SIG-M5 treated with dmso at 0.1 percent for 504 hours (cell line): ENCODE data around the gene FAAP100.

Experiments
- DNase-seq: peaks from one replicate; lab custom pipeline; 2025; ENCODE audit not compliant: unreplicated experiment; lab: John Stamatoyannopoulos, UW

Gene FAAP100

GRCh38 chr17:81526662-81527571 is 25.2 kb downstream of the FAAP100 start:
- no peak for DNase-seq

DNA sequence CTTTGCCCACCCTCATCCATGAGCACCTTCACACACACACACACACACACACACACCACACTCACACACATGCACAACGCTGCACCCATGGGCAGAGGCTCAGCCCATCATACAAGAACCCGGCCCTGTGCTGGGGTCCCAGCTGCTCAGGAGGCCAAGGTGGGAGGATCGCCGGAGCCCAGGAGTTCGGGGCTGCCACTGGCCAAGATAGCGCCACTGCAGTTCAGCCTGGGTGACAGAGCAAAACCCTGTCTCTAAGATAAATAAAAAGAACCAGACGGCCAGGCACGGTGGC is 27.3 kb downstream of the FAAP100 start:
- no peak for DNase-seq

- no peak for DNase-seq
Measured at GRCh38 chr17:81524039-81524864, 27.9 kb downstream of the FAAP100 start.

- no peak for DNase-seq
Measured at GRCh38 chr17:81523402-81524038, 28.6 kb downstream of the FAAP100 start.

GRCh38 chr17:81522491-81523401 is 29.4 kb downstream of the FAAP100 start:
- DNase-seq, result peak; percentile 39

DNA sequence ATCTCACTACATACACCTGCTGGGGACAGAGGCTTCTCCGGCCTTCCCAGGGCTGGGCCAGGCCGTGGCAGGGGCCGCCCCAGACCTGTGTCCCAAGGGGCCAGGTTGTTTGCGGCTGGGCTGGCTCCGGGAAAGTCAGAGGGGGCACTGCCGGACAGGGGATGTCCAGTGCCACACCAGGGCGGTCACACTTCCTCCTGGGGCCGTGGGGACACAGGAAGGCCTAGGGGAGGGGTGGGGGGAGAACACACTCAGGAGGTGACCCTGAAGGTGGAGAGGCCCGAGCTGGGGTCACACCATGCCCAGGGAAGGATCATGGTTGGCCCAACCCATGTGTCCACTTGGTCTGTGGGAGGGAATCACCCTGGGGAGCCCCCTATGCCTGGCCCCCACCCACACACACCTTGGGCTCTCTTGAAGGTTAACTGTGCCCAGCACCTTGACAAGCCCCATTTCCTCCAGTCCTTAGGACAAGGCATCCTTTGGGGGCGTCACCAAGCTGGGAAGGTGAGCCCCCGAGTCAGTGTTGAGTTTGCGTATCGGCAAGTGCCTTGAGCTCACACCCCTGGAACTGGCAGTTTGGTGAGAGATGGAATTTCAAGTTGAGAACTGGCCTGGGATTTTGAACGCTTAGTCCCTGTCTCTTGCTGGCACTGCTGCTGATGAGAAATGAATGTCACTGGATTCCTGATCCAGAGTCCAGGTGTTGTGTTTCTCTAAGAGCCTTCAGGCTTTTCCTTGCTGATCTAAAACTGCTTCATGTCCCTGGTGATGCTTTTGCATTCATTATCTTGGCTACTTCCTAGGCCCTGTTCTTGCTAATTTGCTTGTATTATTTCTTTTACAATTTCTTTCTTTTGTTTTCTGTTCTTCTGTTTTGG is 31.9 kb downstream of the FAAP100 start:
- DNase-seq, result no peak

- no peak for DNase-seq
Measured at GRCh38 chr17:81519284-81520020, 32.7 kb downstream of the FAAP100 start.

GRCh38 chr17:81518785-81519283 is 33.3 kb downstream of the FAAP100 start:
- DNase-seq, result no peak

DNA sequence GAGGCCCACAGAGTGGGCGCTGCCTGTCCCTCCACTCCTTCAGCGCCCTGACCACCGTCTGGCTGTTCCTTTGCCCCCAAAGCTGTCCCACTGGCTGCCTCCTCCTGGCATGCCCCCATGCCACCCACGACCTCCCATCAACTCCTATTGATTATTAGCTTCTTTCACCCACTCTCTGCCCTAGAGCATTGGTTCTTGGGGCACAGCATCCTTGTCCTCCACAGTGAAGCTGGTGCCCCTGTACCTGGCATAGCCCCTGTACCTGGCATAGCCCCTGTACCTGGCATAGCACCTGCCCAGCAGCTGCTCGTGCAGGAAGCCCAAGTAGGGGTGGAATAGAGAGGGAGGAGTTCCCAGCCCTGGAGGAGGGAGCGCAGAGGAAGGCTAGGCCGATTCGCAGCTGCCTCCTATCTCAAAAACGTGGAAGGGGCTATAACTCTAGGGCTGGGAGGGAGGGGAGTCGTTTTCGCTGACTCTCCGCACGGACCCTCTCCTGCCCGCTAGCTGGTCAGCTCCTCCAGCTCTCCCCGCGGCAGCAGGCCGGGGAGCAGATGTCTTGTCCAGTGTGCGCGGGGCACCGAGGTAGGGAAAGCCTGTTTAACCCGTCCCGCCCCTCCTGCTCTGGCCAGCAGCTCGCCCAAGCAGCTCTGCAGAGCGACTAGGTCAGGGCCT is 33.9 kb downstream of the FAAP100 start:
- no peak for DNase-seq

DNA sequence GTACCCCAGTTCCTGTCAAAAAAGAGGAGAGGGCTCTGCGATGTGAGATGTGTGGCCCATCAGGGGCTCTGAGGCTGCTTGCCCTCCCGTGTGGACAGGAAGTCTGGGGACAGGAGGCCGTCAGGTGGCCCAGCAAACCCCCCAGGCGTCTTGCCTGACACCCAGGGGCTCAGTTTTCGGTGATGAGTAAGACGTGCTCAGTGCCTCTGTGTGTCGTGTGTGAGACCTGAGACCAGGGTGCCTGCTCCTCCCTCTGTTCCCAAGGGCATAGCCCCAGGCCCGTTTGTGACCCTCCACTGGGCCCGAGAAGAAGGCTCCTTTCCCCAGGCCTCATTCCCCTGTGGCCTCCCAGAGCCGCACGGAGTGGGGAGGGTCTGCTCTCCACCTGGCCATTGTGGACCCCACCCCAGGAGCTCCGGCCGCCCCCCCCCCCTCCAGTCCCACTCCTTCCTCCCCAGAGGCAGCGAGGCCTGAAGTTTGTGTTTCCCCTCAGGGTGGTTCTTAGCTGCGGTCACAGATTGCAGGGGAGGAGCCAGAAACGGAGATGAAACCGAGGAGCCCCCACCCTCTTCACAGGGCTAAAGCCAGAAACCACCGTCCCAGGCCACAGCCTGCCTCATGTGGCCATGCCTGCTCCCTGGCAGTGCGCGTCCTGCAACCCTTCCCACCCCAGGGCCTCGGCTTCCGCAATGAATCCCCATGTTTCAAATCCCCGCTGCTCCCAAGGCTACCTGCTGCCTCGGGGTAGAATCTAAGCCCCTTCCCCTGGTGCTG is 34.6 kb downstream of the FAAP100 start:
- peak; percentile 36 for DNase-seq

- DNase-seq, result no peak
Measured at GRCh38 chr17:81517009-81517338, 35.2 kb downstream of the FAAP100 start.

- no peak for DNase-seq
Measured at GRCh38 chr17:81516439-81516838, 35.7 kb downstream of the FAAP100 start.

DNA sequence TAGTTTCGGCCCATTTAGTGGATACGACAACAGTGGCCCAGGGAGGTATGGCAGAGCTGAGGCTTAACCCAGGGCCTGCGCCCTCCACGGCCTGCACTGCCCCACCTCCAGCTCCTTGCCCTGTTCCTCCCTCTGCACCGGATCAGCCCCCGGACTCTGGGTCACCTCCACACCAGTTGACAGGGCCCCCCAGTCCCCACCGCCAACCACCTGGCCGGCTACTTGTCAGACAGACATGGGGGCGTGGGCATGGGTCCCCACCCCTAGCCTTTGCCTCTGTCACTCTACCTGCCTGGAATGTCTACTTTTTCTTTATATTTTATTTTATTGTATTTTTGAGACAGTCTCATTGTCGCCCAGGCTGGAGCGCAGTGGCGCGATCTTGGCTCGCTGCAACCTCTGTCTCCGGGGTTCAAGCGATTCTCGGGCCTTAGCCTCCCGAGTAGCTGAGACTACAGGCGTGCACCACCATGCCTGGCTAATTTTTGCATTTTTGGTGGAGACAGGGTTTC is 36.6 kb downstream of the FAAP100 start:
- no peak for DNase-seq

DNA sequence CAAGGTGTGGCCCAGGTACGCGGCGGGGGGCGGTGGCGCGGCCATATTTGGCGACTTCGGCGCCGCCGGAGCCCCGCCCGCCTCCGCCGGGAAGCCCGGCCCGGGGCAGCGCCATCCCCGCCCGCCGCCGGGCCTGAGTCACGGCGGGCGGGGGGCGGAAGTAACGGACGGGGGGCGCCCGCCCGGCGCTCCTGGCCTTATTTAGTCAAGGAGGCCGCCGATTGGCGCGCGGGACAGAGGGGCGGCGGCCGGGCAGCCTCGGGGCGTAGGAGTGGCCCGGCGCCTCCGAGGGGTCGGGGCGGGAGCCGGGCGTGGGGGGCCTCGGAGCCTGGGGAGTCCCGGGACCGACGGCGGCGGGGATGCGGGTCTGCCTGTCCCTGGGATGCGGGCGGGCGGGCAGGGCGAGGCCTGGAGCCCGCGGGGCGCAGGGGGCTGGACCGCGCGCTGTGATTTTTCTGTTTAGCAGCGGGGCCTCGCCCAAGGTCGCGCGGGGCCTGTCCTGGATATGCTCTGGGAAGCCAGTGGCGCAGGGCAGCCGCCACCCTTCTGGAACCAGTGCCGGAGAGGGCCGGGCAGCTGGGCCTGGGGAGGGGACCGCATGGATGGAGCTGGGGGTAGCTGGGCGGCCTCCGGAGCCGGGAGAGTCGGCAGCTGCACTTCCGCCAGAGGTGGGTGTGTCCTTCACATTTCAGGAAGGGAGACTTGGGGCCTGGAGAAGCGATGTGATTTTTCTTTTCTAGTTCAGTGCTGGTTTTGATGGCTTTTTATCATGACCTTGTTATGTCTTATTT is 37.2 kb downstream of the FAAP100 start:
- peak; percentile 88 for DNase-seq

DNA sequence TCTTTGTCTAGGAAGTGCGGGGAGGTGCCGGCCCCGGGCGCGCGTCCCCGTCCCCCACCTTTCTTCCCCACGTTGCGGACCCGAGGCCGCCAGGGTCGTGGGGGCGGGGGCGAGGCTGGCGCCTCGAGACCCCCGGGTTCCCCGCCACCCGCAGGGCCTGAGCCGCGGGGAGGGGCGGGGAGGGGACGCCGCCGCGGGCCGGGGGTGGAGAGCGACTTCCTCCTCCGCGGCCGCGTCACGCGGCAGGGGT is 37.7 kb downstream of the FAAP100 start:
- no peak for DNase-seq

DNA sequence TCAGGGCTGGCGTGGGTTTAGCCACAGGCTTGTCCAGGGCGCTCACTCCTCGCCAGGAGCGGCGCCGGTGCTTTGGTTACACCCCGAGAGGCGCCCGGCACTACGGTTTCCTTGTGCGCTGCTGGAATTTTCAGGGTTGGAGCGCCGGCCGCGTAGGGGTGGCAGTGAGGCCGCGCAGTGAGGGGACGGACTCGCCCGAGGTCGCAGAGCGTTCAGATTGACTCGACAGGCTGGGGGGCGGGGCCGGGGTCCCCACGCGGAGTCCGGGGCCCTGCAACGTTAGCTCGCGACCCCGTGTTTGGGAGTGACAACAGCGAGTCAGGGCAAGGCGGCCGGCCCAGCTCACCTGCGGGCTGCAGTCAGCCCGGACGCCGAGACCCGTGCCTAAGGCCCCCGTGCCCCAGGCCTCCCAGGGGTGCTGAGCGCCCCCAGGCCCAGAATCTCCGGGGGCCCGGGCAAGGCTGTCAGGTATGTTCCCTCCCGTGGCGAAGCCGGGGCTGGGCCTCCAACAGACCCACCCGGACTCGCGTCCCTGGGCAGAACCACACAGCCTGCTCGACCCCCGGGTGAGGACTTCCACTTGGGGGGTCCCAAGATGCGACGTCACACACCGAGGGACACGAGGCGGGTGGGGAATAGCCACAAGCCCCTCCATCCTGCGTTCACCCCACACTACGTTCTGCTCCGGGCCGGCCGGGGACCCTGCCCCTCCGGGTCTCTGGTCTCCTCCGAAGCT is 38.2 kb downstream of the FAAP100 start:
- DNase-seq, result peak; percentile 50
